HEK293 (cell line): ENCODE data around the gene ZNF860.
"Not testable (repeated sequence)": the region's sequence is repeated elsewhere in the genome, so short reads cannot be mapped to it uniquely, and the experiment has no call there.

Experiments
- CTCF ChIA-PET: fragments of 350-600 bp; formaldehyde crosslinking; extraction: SDS; loops from one replicate; lab custom pipeline; 2021; ENCODE audit warnings: antibody characterized with exemption; lab: Yijun Ruan, JAX
- POLR2A ChIA-PET: fragments of 300-600 bp; formaldehyde crosslinking; extraction: SDS; loops from one replicate; lab custom pipeline; 2020; ENCODE audit warnings: antibody characterized with exemption, inconsistent platforms; lab: Yijun Ruan, JAX
- H3K27ac ChIP-seq: fragments of 200-500 bp; sonication (Bioruptor generic); 2 replicates; pipeline ENCODE4 v1.5.1; 2014; ENCODE audit warnings: low read depth, low read length, control low read depth, inconsistent platforms; ENCODE audit errors: extremely low read depth
- H3K36me3 ChIP-seq, 2 experiments: fragments of 200-500 bp in 1 of 2; sonication (Bioruptor generic) in 1 of 2; 1 replicate in 1 of 2; 2 replicates in 1 of 2; pipeline ENCODE4 v1.5.1; 2014 to 2017; ENCODE audit warnings: inconsistent platforms in 2 of 2, low read length in 2 of 2; ENCODE audit not compliant: control insufficient read depth in 2 of 2, insufficient read depth in 1 of 2
- H3K4me1 ChIP-seq: fragments of 200-500 bp; sonication (Bioruptor generic); 2 replicates; pipeline ENCODE4 v1.5.1; 2014; ENCODE audit warnings: mild to moderate bottlenecking, low read length, inconsistent platforms; ENCODE audit not compliant: control insufficient read depth, insufficient read depth
- H3K4me3 ChIP-seq: 2 replicates; pipeline ENCODE4 v1.5.1; 2011; ENCODE audit warnings: low read depth, mild to moderate bottlenecking, control low read depth, low read length, moderate library complexity
- H3K9me3 ChIP-seq: fragments of 200-500 bp; sonication (Bioruptor generic); 2 replicates; pipeline ENCODE4 v1.5.1; 2014; ENCODE audit warnings: low read depth, low read length, inconsistent platforms; ENCODE audit not compliant: control insufficient read depth, insufficient read depth
- GLIS1 ChIP-seq: fragments of 450-650 bp; formaldehyde crosslinking; IDR thresholded peaks from 2 replicates; pipeline ENCODE4 v1.5.1; 2016; ENCODE audit warnings: missing biosample characterization, missing genetic modification characterization
- HOXC10 ChIP-seq: sonication (generic); formaldehyde crosslinking; IDR thresholded peaks from 2 replicates; pipeline ENCODE4 v1.8.1; 2023; ENCODE audit warnings: mild to moderate bottlenecking, missing genetic modification reagents
- KLF10 ChIP-seq: fragments of 450-650 bp; IDR thresholded peaks from 2 replicates; pipeline ENCODE4 v1.5.1; 2018; ENCODE audit warnings: missing biosample characterization, mild to moderate bottlenecking, missing genetic modification characterization
- KLF16 ChIP-seq: fragments of 450-650 bp; formaldehyde crosslinking; IDR thresholded peaks from 2 replicates; pipeline ENCODE4 v1.5.1; 2017; ENCODE audit warnings: missing biosample characterization, missing genetic modification characterization
- RBAK ChIP-seq: fragments of 450-650 bp; formaldehyde crosslinking; IDR thresholded peaks from 2 replicates; pipeline ENCODE4 v1.5.1; 2016; ENCODE audit warnings: missing biosample characterization, missing genetic modification characterization
- ZBTB1 ChIP-seq: fragments of 450-650 bp; formaldehyde crosslinking; IDR thresholded peaks from 2 replicates; pipeline ENCODE4 v1.5.1; 2016; ENCODE audit warnings: missing biosample characterization, missing genetic modification characterization
- ZEB2 ChIP-seq: fragments of 450-650 bp; formaldehyde crosslinking; IDR thresholded peaks from 2 replicates; pipeline ENCODE4 v1.5.1; 2016; ENCODE audit warnings: missing biosample characterization, missing genetic modification characterization
- ZFHX2 ChIP-seq: fragments of 450-650 bp; formaldehyde crosslinking; conservative IDR thresholded peaks from 2 replicates; pipeline ENCODE4 v1.5.1; 2016; ENCODE audit warnings: missing biosample characterization, missing genetic modification characterization
- ZFP41 ChIP-seq: fragments of 450-650 bp; formaldehyde crosslinking; IDR thresholded peaks from 2 replicates; pipeline ENCODE4 v1.5.1; 2016; ENCODE audit warnings: missing biosample characterization, missing genetic modification characterization, borderline replicate concordance
- ZNF155 ChIP-seq: fragments of 450-650 bp; formaldehyde crosslinking; IDR thresholded peaks from 2 replicates; pipeline ENCODE4 v1.5.1; 2016; ENCODE audit warnings: missing biosample characterization, missing genetic modification characterization
- ZNF292 ChIP-seq: fragments of 450-650 bp; formaldehyde crosslinking; IDR thresholded peaks from 2 replicates; pipeline ENCODE4 v1.5.1; 2016; ENCODE audit warnings: low read depth, missing biosample characterization, missing genetic modification characterization, borderline replicate concordance
- ZNF350 ChIP-seq: fragments of 450-650 bp; formaldehyde crosslinking; IDR thresholded peaks from 2 replicates; pipeline ENCODE4 v1.5.0; 2017; ENCODE audit warnings: missing biosample characterization, mild to moderate bottlenecking, missing genetic modification characterization
- ZNF48 ChIP-seq: fragments of 450-650 bp; formaldehyde crosslinking; IDR thresholded peaks from 2 replicates; pipeline ENCODE4 v1.5.1; 2016; ENCODE audit warnings: missing biosample characterization, missing genetic modification characterization
- ZNF529 ChIP-seq: fragments of 450-650 bp; formaldehyde crosslinking; IDR thresholded peaks from 2 replicates; pipeline ENCODE4 v1.5.1; 2017; ENCODE audit warnings: missing genetic modification characterization, missing biosample characterization; ENCODE audit not compliant: insufficient replicate concordance
- ZNF623 ChIP-seq: fragments of 450-650 bp; formaldehyde crosslinking; IDR thresholded peaks from 2 replicates; pipeline ENCODE4 v1.5.1; 2016; ENCODE audit warnings: missing biosample characterization, missing genetic modification characterization
- ZNF777 ChIP-seq: fragments of 450-650 bp; formaldehyde crosslinking; IDR thresholded peaks from 2 replicates; pipeline ENCODE4 v1.5.1; 2017; ENCODE audit warnings: missing biosample characterization, missing genetic modification characterization, borderline replicate concordance
- TF ChIP-seq, protein P1 (sequence below): fragments of 450-650 bp; IDR thresholded peaks from 2 replicates; pipeline ENCODE4 v1.5.1; 2018; ENCODE audit warnings: missing biosample characterization, missing genetic modification characterization
- TF ChIP-seq, protein P2 (sequence below): fragments of 450-650 bp; formaldehyde crosslinking; IDR thresholded peaks from 2 replicates; pipeline ENCODE4 v1.5.1; 2016; ENCODE audit warnings: missing biosample characterization, missing genetic modification characterization, borderline replicate concordance

Gene ZNF860

DNA sequence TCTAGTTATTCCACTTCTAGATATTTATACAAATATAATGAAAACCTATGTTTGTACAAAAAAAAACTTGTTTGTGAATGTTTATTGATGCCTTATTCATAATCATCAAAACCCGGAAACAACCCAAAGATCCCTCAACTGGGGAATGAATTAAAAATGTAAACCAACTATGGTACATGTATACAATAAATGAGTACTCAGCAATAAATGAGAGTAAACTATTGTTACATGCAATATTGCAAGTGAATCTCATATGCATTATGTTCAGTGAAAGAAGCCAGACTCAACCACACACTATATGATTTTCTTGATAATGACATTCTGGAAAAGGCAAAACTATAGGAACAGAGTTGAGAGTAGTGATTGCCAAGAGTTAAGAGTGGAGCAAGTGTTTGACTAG is 12.3 kb downstream of the ZNF860 start:
- CTCF ChIA-PET, result no interaction called here
- no peaks in the 10 kb centered on the region for H3K4me1 ChIP-seq
- H3K9me3 ChIP-seq, result no peaks in the 10 kb centered on the region
- no peaks in the 10 kb centered on the region for H3K36me3 ChIP-seq
- POLR2A ChIA-PET, result no interaction called here
- no peak overlapping the region for H3K4me3 ChIP-seq
- H3K27ac ChIP-seq, result no peak overlapping the region
- TF ChIP-seq ZFHX2 (tag by site-specific recombination) (no peak), ZNF350 (tag by site-specific recombination) (no peak), KLF10 (tag by site-specific recombination) (no peak), GLIS1 (tag by site-specific recombination) (no peak), ZNF623 (tag by site-specific recombination) (no peak), ZBTB1 (tag by site-specific recombination) (no peak), ZNF777 (tag by site-specific recombination) (no peak), KLF16 (no peak), HOXC10 (no peak)
- TF ChIP-seq, protein P1, sequence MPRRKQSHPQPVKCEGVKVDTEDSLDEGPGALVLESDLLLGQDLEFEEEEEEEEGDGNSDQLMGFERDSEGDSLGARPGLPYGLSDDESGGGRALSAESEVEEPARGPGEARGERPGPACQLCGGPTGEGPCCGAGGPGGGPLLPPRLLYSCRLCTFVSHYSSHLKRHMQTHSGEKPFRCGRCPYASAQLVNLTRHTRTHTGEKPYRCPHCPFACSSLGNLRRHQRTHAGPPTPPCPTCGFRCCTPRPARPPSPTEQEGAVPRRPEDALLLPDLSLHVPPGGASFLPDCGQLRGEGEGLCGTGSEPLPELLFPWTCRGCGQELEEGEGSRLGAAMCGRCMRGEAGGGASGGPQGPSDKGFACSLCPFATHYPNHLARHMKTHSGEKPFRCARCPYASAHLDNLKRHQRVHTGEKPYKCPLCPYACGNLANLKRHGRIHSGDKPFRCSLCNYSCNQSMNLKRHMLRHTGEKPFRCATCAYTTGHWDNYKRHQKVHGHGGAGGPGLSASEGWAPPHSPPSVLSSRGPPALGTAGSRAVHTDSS (tag by site-specific recombination), result no peak
- TF ChIP-seq, protein P2, sequence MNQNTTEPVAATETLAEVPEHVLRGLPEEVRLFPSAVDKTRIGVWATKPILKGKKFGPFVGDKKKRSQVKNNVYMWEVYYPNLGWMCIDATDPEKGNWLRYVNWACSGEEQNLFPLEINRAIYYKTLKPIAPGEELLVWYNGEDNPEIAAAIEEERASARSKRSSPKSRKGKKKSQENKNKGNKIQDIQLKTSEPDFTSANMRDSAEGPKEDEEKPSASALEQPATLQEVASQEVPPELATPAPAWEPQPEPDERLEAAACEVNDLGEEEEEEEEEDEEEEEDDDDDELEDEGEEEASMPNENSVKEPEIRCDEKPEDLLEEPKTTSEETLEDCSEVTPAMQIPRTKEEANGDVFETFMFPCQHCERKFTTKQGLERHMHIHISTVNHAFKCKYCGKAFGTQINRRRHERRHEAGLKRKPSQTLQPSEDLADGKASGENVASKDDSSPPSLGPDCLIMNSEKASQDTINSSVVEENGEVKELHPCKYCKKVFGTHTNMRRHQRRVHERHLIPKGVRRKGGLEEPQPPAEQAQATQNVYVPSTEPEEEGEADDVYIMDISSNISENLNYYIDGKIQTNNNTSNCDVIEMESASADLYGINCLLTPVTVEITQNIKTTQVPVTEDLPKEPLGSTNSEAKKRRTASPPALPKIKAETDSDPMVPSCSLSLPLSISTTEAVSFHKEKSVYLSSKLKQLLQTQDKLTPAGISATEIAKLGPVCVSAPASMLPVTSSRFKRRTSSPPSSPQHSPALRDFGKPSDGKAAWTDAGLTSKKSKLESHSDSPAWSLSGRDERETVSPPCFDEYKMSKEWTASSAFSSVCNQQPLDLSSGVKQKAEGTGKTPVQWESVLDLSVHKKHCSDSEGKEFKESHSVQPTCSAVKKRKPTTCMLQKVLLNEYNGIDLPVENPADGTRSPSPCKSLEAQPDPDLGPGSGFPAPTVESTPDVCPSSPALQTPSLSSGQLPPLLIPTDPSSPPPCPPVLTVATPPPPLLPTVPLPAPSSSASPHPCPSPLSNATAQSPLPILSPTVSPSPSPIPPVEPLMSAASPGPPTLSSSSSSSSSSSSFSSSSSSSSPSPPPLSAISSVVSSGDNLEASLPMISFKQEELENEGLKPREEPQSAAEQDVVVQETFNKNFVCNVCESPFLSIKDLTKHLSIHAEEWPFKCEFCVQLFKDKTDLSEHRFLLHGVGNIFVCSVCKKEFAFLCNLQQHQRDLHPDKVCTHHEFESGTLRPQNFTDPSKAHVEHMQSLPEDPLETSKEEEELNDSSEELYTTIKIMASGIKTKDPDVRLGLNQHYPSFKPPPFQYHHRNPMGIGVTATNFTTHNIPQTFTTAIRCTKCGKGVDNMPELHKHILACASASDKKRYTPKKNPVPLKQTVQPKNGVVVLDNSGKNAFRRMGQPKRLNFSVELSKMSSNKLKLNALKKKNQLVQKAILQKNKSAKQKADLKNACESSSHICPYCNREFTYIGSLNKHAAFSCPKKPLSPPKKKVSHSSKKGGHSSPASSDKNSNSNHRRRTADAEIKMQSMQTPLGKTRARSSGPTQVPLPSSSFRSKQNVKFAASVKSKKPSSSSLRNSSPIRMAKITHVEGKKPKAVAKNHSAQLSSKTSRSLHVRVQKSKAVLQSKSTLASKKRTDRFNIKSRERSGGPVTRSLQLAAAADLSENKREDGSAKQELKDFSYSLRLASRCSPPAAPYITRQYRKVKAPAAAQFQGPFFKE (tag by site-specific recombination), result no peak

DNA sequence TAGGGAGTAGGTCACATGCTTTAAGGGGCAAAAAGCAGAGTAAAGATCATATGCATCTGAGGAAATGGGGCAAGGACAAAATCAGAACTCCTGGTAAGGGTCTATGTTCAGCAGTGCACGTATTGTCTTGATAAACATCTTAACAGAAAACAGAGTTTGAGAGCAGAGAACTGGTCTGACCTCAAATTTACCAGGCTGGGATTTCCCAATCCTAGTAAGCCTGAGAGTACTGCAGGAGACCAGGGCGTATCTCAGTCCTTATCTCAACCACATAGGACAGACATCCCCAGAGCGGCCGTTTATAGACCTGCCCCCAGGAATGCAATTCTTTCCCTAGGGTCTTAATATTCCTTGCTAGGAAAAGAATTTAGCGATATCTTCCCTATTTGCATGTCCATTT is 13.5 kb downstream of the ZNF860 start:
- H3K36me3 ChIP-seq, result not testable (repeated sequence)

DNA sequence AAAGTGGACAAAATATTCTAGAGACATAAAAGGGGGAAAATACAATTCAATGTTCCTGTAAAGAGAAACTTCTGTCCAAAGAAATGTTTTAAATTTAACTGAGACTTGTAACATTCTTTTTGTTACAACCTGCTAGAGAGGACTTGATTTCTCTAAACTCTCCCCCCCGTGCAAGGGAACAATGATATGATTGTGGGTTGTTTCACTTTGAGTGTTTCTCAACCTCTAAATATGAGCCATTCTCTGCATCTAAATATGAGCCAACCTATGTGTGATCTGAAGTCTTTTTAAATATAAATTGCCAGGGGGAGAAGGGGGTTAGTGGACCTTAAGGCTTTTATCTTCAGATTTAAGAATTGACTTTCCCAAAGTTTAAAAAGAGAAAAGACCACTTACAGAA is 14.6 kb downstream of the ZNF860 start:
- Histone ChIP-seq H3K9me3 (no peaks in the 10 kb centered on the region), H3K27ac (no peak overlapping the region), H3K36me3 (no peaks in the 10 kb centered on the region), H3K4me1 (no peaks in the 10 kb centered on the region), H3K4me3 (no peak overlapping the region)
- POLR2A ChIA-PET, result no interaction called here
- CTCF ChIA-PET, result no interaction called here
- TF ChIP-seq ZEB2 (tag by site-specific recombination), result no peak
- TF ChIP-seq, protein P2 (tag by site-specific recombination), result no peak
- TF ChIP-seq ZNF155 (tag by site-specific recombination), result no peak
- no peak for TF ChIP-seq RBAK (tag by site-specific recombination)
- no peak for TF ChIP-seq ZNF48 (tag by site-specific recombination)
- TF ChIP-seq ZNF292 (tag by site-specific recombination), result no peak
- no peak for TF ChIP-seq ZFP41 (tag by site-specific recombination)
- no peak for TF ChIP-seq ZNF529 (tag by site-specific recombination)

More for the DNA sequence above, 13.5 kb downstream of the ZNF860 start:
- POLR2A ChIA-PET, H3K9me3 ChIP-seq, CTCF ChIA-PET, H3K4me1 ChIP-seq, H3K4me3 ChIP-seq, H3K27ac ChIP-seq: not testable (repeated sequence)
